ENCODE results near the gene HSPA4.

HSPA4 gene

DNA sequence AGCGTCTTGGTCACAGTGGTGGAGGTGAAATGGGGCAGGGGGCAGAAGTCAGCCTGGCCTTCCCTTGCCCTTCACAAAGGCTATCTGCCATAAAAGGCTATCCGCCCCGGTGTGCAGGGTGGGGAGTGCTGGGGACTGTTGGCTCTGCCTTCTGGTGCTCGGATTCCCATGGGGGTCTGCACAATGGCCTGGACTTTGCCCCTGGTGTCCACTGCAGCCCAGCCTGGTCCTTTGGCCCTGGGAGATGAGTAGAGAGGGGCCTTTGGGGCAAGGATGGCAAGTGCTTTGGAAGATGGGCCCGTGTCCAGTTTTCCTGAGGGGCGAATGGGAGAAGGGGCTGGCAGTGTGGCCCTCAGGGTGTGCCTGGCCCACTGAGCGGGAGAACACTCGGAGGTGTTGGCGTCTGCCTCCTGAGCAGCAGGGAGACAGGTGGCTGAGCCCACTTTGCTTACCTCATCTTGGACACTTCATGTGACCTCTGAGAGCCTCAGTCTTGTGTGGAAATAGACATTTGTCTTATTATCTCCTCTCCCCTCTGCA, 69.9 kb downstream of the HSPA4 start:
- Histone ChIP-seq H3K27me3 (no peaks in the 10 kb centered on the region), H3K36me3 (no peaks in the 10 kb centered on the region), H3K4me1 (peaks cover 0 to 24% (median 16%) of the 10 kb centered on the region in 4 donors), H3K9me3 (no peaks in the 10 kb centered on the region), H3K27ac (no peak overlapping the region), H3K4me3 (no peak overlapping the region)
- TF ChIP-seq, protein P1, sequence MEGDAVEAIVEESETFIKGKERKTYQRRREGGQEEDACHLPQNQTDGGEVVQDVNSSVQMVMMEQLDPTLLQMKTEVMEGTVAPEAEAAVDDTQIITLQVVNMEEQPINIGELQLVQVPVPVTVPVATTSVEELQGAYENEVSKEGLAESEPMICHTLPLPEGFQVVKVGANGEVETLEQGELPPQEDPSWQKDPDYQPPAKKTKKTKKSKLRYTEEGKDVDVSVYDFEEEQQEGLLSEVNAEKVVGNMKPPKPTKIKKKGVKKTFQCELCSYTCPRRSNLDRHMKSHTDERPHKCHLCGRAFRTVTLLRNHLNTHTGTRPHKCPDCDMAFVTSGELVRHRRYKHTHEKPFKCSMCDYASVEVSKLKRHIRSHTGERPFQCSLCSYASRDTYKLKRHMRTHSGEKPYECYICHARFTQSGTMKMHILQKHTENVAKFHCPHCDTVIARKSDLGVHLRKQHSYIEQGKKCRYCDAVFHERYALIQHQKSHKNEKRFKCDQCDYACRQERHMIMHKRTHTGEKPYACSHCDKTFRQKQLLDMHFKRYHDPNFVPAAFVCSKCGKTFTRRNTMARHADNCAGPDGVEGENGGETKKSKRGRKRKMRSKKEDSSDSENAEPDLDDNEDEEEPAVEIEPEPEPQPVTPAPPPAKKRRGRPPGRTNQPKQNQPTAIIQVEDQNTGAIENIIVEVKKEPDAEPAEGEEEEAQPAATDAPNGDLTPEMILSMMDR (IDR thresholded peaks at IDR 0.05): no peak
- intact Hi-C loops (cut with DNase I; ENCODE audit: low total_unique reads): no loop called here
- DNase-seq: no peak

GRCh38 chr5:133122711-133123110, 70.9 kb downstream of the HSPA4 start:
- TF ChIP-seq, protein P1 (IDR thresholded peaks at IDR 0.05): no peak
- Histone ChIP-seq H3K4me3 (no peak overlapping the region), H3K27me3 (no peaks in the 10 kb centered on the region), H3K36me3 (no peaks in the 10 kb centered on the region), H3K27ac (no peak overlapping the region), H3K9me3 (no peaks in the 10 kb centered on the region), H3K4me1 (peaks cover 0 to 24% (median 16%) of the 10 kb centered on the region in 4 donors)
- DNase-seq: no peak
- intact Hi-C loops (cut with DNase I; ENCODE audit: low total_unique reads): no loop called here

- Histone ChIP-seq H3K4me1 (peaks cover 0 to 24% (median 16%) of the 10 kb centered on the region in 4 donors), H3K4me3 (no peak overlapping the region), H3K27me3 (no peaks in the 10 kb centered on the region), H3K9me3 (no peaks in the 10 kb centered on the region), H3K36me3 (no peaks in the 10 kb centered on the region), H3K27ac (no peak overlapping the region)
- intact Hi-C loops (cut with DNase I; ENCODE audit: low total_unique reads): no loop called here
- DNase-seq: no peak
- TF ChIP-seq, protein P1 (IDR thresholded peaks at IDR 0.05): no peak
These were observed 71.5 kb downstream of the HSPA4 start for GRCh38 chr5:133123297-133123696.

GRCh38 chr5:133124891-133125290, 73.1 kb downstream of the HSPA4 start:
- Histone ChIP-seq H3K4me3 (no peak overlapping the region), H3K36me3 (no peaks in the 10 kb centered on the region), H3K27ac (no peak overlapping the region), H3K27me3 (no peaks in the 10 kb centered on the region), H3K4me1 (peaks cover 0 to 11% (median 6%) of the 10 kb centered on the region in 4 donors), H3K9me3 (no peaks in the 10 kb centered on the region)
- TF ChIP-seq, protein P1 (IDR thresholded peaks at IDR 0.05): no peak
- DNase-seq: no peak
- intact Hi-C loops (cut with DNase I; ENCODE audit: low total_unique reads): no loop called here

DNA sequence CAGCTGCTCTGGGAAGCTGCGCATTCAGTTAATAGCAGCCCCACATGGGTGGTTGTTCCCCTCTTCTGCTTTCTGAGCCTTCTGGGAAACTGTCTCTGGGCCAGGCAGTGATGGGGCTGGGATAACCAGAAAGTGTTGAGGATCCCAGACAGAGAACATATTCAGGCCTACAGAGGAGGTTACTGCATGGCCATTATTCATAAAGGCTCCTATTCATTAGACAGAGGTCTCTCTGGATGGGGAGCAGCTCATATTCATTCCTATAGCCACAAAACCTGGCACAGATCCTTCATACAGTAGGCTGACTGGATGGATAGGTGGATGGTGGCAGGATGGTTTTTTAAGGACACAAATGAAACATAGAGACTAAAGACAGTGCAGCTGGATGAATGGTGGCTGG, 76.3 kb downstream of the HSPA4 start:
- TF ChIP-seq, protein P1 (IDR thresholded peaks at IDR 0.05): no peak
- Histone ChIP-seq H3K36me3 (no peaks in the 10 kb centered on the region), H3K4me1 (peaks cover 0 to 3% (median 0%) of the 10 kb centered on the region in 4 donors), H3K27me3 (no peaks in the 10 kb centered on the region), H3K9me3 (no peaks in the 10 kb centered on the region), H3K4me3 (no peak overlapping the region), H3K27ac (no peak overlapping the region)
- intact Hi-C loops (cut with DNase I; ENCODE audit: low total_unique reads): no loop called here
- DNase-seq: no peak

- TF ChIP-seq, protein P1 (IDR thresholded peaks at IDR 0.05): no peak
- intact Hi-C loops (cut with DNase I; ENCODE audit: low total_unique reads): no loop called here
- H3K9me3 ChIP-seq: no peaks in the 10 kb centered on the region
- no peaks in the 10 kb centered on the region for H3K36me3 ChIP-seq
- no peak overlapping the region for H3K4me3 ChIP-seq
- peaks cover 0 to 3% (median 0%) of the 10 kb centered on the region in 4 donors for H3K4me1 ChIP-seq
- no peaks in the 10 kb centered on the region for H3K27me3 ChIP-seq
- no peak overlapping the region for H3K27ac ChIP-seq
- DNase-seq: no peak
These were observed 77.5 kb downstream of the HSPA4 start for GRCh38 chr5:133129289-133129688.
